B cell (primary cell): Measurements from ENCODE around the gene ERVFRD-1. TPM values are rescaled to one million over a fixed set of nuclear protein-coding genes. Genes with fewer than 3 reads are reported as not detected.
A peak's percentile ranks its signal among the peaks of the same experiment; 100 is the strongest.

Source experiments
- ATAC-seq: fragments of 200-7000 bp; cut with Tn5 transposase; one replicate; pipeline ENCODE4 v1.10.0; 2021; ENCODE audit warnings: low read depth, mild to moderate bottlenecking, moderate number of reproducible peaks, moderate library complexity
- CTCF ChIA-PET: fragments of 350-600 bp; sonication (Branson Sonifier 250); formaldehyde crosslinking; loops from one replicate; lab custom pipeline; 2021; ENCODE audit warnings: antibody characterized with exemption, inconsistent platforms; lab: Charles Lee
- POLR2A ChIA-PET: fragments of 350-600 bp; sonication (Branson Sonifier 250); formaldehyde crosslinking; loops from one replicate; lab custom pipeline; 2021; ENCODE audit warnings: antibody characterized with exemption; lab: Charles Lee
- DNase-seq: peaks from one replicate; pipeline ENCODE4 v3.0.0; 2013
- H2AFZ ChIP-seq: 2 replicates; pipeline ENCODE4 v1.6.1; 2012; ENCODE audit warnings: mild to moderate bottlenecking, low read depth, low read length; ENCODE audit not compliant: insufficient read depth, poor library complexity, severe bottlenecking
- H3K27ac ChIP-seq, 2 donors: 1 replicate in 1 of 2; 2 replicates in 1 of 2; pipeline ENCODE4 v1.5.1; 2012 to 2013; ENCODE audit warnings: low read length in 2 of 2, mild to moderate bottlenecking in 2 of 2, moderate library complexity in 1 of 2
- H3K27me3 ChIP-seq, 4 experiments: fragments of 200-600 bp in 1 of 4; sonication (generic) in 1 of 4; replicated peaks in 1 of 4; 1 replicate in 2 of 4; 2 replicates in 2 of 4; pipeline versions ENCODE4 v1.6.1 to v1.7.0; 2013 to 2016; ENCODE audit warnings: low read length in 3 of 4, mild to moderate bottlenecking in 2 of 4, mixed read lengths in 1 of 4, moderate library complexity in 1 of 4; ENCODE audit not compliant: insufficient read depth in 4 of 4, control insufficient read depth in 3 of 4; ENCODE audit errors: control extremely low read depth in 1 of 4
- H3K36me3 ChIP-seq, 2 experiments: replicated peaks in 1 of 2; 1 replicate in 1 of 2; 2 replicates in 1 of 2; pipeline versions ENCODE4 v1.6.1 to v1.7.1; 2013; ENCODE audit warnings: low read length in 1 of 2; ENCODE audit not compliant: insufficient read depth in 2 of 2, control insufficient read depth in 1 of 2; ENCODE audit errors: control extremely low read depth in 1 of 2, extremely low read depth in 1 of 2
- H3K4me1 ChIP-seq, 2 donors: fragments of 200-600 bp in 1 of 2; sonication (generic) in 1 of 2; 1 replicate in 1 of 2; 2 replicates in 1 of 2; pipeline versions ENCODE4 v1.5.1 to v1.6.1; 2013 to 2017; ENCODE audit warnings: low read length in 2 of 2; ENCODE audit not compliant: control insufficient read depth in 2 of 2, insufficient read depth in 2 of 2
- H3K4me2 ChIP-seq: replicated peaks from 2 replicates; pipeline ENCODE3; 2012; ENCODE audit warnings: mild to moderate bottlenecking, low read depth, low read length; ENCODE audit not compliant: poor library complexity, severe bottlenecking
- H3K4me3 ChIP-seq, 5 experiments: fragments of 200-600 bp in 1 of 5; sonication (generic) in 1 of 5; 1 replicate in 3 of 5; 2 replicates in 2 of 5; pipeline versions ENCODE4 v1.5.1 to v1.7.0; 2011 to 2016; ENCODE audit warnings: low read length in 4 of 5, mild to moderate bottlenecking in 4 of 5, low read depth in 2 of 5, control low read depth in 1 of 5, moderate library complexity in 1 of 5; ENCODE audit not compliant: insufficient read depth in 1 of 5; ENCODE audit errors: control extremely low read depth in 1 of 5, extremely low read depth in 1 of 5
- H3K79me2 ChIP-seq: fragments of 200-600 bp; sonication (generic); one replicate; pipeline ENCODE4 v1.6.0; 2016; ENCODE audit warnings: low read length; ENCODE audit not compliant: control insufficient read depth, insufficient read depth
- H3K9ac ChIP-seq: fragments of 200-600 bp; sonication (generic); 2 replicates; pipeline ENCODE4 v1.6.1; 2017; ENCODE audit warnings: mild to moderate bottlenecking, low read length, moderate library complexity
- H3K9me3 ChIP-seq, 3 donors: one replicate each; pipeline versions ENCODE4 v1.6.1 to v1.7.1; 2013; ENCODE audit warnings: low read length in 2 of 3; ENCODE audit not compliant: control insufficient read depth in 2 of 3, insufficient read depth in 1 of 3; ENCODE audit errors: control extremely low read depth in 1 of 3
- H4K20me1 ChIP-seq: 2 replicates; pipeline ENCODE4 v1.6.0; 2012; ENCODE audit warnings: mild to moderate bottlenecking, low read length; ENCODE audit not compliant: insufficient read depth, control insufficient read depth, poor library complexity, severe bottlenecking
- H3K27ac Mint-ChIP-seq: one replicate; pipeline ENCODE4 v1.8.0; 2021; ENCODE audit warnings: mixed read lengths
- H3K27me3 Mint-ChIP-seq: one replicate; pipeline ENCODE4 v1.8.0; 2021; ENCODE audit warnings: mixed read lengths
- H3K4me1 Mint-ChIP-seq: one replicate; pipeline ENCODE4 v1.8.0; 2021; ENCODE audit warnings: mixed read lengths
- H3K4me3 Mint-ChIP-seq: one replicate; pipeline ENCODE4 v1.8.0; 2021; ENCODE audit warnings: mixed read lengths
- H3K9me3 Mint-ChIP-seq: one replicate; pipeline ENCODE4 v1.8.0; 2022; ENCODE audit warnings: mixed read lengths; ENCODE audit not compliant: insufficient read depth
- CTCF ChIP-seq: fragments of 200-600 bp; IDR thresholded peaks from one replicate; pipeline ENCODE4 v1.8.0; 2022; ENCODE audit warnings: antibody characterized with exemption, mild to moderate bottlenecking
- EZH2 ChIP-seq: IDR thresholded peaks from 2 replicates; pipeline ENCODE4 v1.6.1; 2012; ENCODE audit warnings: borderline replicate concordance, low read depth, mild to moderate bottlenecking, moderate library complexity, low read length; ENCODE audit not compliant: insufficient read depth, poor library complexity, severe bottlenecking
- WGBS: methylation state at CpG from one replicate; pipeline ENCODE4 v1.1.5; 2013; ENCODE audit warnings: missing lambda C conversion rate; ENCODE audit not compliant: insufficient coverage; 5-methylcytosine and 5-hydroxymethylcytosine counted together
- intact Hi-C: fragments of 100-400 bp; cut with micrococcal nuclease; formaldehyde crosslinking; loops from one replicate; pipeline ENCODE4 v1.10.0; 2022
- polyA plus RNA-seq: library from polyadenylated mRNA; depleted of rRNA; stranded (reverse); fragments of >200 nt; gene quantifications from 2 replicates; pipeline ENCODE4 v1.2.3, GENCODE V29; 2012
- total RNA-seq, 2 donors: library from RNA; stranded (reverse); fragments of 120-200 nt in 1 of 2; gene quantifications; 1 replicate in 1 of 2; 2 replicates in 1 of 2; pipeline versions ENCODE4 v1.2.3 to v1.2.4, GENCODE V29; 2013 to 2022

Gene ERVFRD-1
- total and polyA plus RNA-seq, 2 donors (not counting 1 experiment from before 2014, with no cell fraction given), result not detected

GRCh38 chr6:11155589-11155988, 44.1 kb upstream of the ERVFRD-1 start:
- no peaks in the 10 kb centered on the region for H3K79me2 ChIP-seq
- H3K27ac Mint-ChIP-seq, result no peak overlapping the region
- H3K4me3 Mint-ChIP-seq, result no peak overlapping the region
- peaks cover 8% of the 10 kb centered on the region for H3K4me1 Mint-ChIP-seq
- H3K9me3 ChIP-seq, result no peaks in the 10 kb centered on the region
- no peak for DNase-seq
- H3K9me3 Mint-ChIP-seq, result no peaks in the 10 kb centered on the region
- no peak overlapping the region for H3K27ac ChIP-seq
- no peak for ATAC-seq
- ChIA-PET POLR2A (no interaction called here), CTCF (interaction anchor here (1.0 to 3.7 kb wide), 5 partner anchors 9 to 372 kb away, joined by 3 to 20 read pairs (median 10); no protein-coding TSS in a partner anchor)
- no peak overlapping the region for H2AFZ ChIP-seq
- no peak for TF ChIP-seq CTCF
- no peak for TF ChIP-seq EZH2
- intact Hi-C loops, result no loop called here
- H3K4me3 ChIP-seq, result no peak overlapping the region
- no peak overlapping the region for H3K4me2 ChIP-seq
- H3K9ac ChIP-seq, result no peak overlapping the region
- no peaks in the 10 kb centered on the region for H4K20me1 ChIP-seq
- no peaks in the 10 kb centered on the region for H3K27me3 Mint-ChIP-seq
- no peaks in the 10 kb centered on the region for H3K36me3 ChIP-seq
- no peaks in the 10 kb centered on the region for H3K4me1 ChIP-seq
- H3K27me3 ChIP-seq, result no peaks in the 10 kb centered on the region

GRCh38 chr6:11153447-11153846, 41.9 kb upstream of the ERVFRD-1 start:
- Histone ChIP-seq H3K27me3 (no peaks in the 10 kb centered on the region), H3K79me2 (no peaks in the 10 kb centered on the region), H3K4me3 (peak overlapping the region in 2 of 5 experiments; percentile 31 to 68), H4K20me1 (no peaks in the 10 kb centered on the region), H3K9ac (peak overlapping the region; percentile 56), H3K4me2 (peak overlapping the region; percentile 61), H3K4me1 (no peaks in the 10 kb centered on the region), H3K9me3 (no peaks in the 10 kb centered on the region), H2AFZ (peak overlapping the region; percentile 60), H3K36me3 (no peaks in the 10 kb centered on the region), H3K27ac (no peak overlapping the region)
- DNase-seq, result no peak
- CTCF ChIA-PET, result interaction anchor here (3.7 kb wide), 1 partner anchor 343 kb away, joined by 20 read pairs; no protein-coding TSS in a partner anchor
- Mint-ChIP-seq H3K9me3 (no peaks in the 10 kb centered on the region), H3K27me3 (no peaks in the 10 kb centered on the region), H3K4me1 (peaks cover 8% of the 10 kb centered on the region), H3K4me3 (peak overlapping the region; percentile 83), H3K27ac (no peak overlapping the region)
- ATAC-seq, result no peak
- intact Hi-C loops, result no loop called here
- POLR2A ChIA-PET, result no interaction called here
- TF ChIP-seq EZH2 (no peak), CTCF (no peak)
- WGBS, result 96% methylated on average over 3 of the region's 6 CpGs
